ENCODE measurements around the gene RPS18.

DNA sequence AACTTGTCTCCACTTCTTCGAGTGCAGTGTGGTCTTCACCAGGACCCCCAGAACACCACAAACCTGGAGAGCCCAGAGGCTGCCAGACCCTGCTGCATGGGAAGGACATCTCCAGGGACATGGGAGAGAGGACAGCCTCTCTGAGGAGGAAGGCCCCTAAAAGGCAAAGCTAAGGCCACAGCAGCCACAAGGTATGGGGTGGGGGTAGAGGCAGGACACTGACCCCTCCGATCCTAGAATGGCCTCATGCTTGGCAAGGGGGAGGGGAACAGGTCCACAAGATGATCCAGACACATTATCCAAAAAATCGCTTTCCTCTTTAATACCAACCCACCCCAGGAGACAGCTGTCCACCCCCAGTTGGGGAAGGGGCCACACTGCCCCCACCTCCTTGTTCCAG, 6.9 kb downstream of the RPS18 start:
- no peak for TF ChIP-seq EZH2 (IDR thresholded peaks at IDR 0.05; ENCODE audit: insufficient read depth, poor library complexity, severe bottlenecking)
- no peak for TF ChIP-seq EZH2phosphoT487 (IDR thresholded peaks at IDR 0.05; ENCODE audit: insufficient read depth, low read depth)
